Measurements from ENCODE around the gene HLA-DRB5.
"Not testable (repeated sequence)": the region's sequence is repeated elsewhere in the genome, so short reads cannot be mapped to it uniquely, and the experiment has no call there.

Gene HLA-DRB5

GRCh38 chr6:32517654-32518445 is 12.2 kb downstream of the HLA-DRB5 start:
- no peak for DNase-seq (ENCODE audit: low read depth, low spot score)

GRCh38 chr6:32501016-32501415 is 29.1 kb downstream of the HLA-DRB5 start:
- no peak for DNase-seq (ENCODE audit: low read depth, low spot score)

- no peak for DNase-seq (ENCODE audit: low read depth, low spot score)
These were observed 37.7 kb downstream of the HLA-DRB5 start for GRCh38 chr6:32492351-32492750.

GRCh38 chr6:32491700-32492099 is 38.4 kb downstream of the HLA-DRB5 start:
- DNase-seq (ENCODE audit: low read depth, low spot score): no peak

DNA sequence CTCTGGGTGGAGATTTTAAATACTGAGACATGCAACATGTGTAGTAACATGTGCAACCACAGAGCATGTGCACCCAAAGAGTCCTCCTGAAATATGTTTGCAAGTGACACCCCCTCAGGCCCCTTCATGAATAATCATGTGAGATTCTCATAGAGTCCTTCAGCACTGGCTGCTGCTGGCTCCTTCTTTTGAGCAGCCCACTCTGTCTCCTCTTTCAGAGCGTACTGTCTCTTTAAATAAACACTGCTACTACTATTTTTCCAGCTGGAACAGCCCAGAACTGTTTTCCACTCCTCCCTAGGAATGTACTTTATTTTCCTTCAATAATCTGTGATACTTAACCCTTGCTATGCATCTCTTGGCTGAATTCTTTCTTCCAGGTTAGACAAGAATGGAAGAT is 42.0 kb downstream of the HLA-DRB5 start:
- DNase-seq (ENCODE audit: low read depth, low spot score): no peak

DNA sequence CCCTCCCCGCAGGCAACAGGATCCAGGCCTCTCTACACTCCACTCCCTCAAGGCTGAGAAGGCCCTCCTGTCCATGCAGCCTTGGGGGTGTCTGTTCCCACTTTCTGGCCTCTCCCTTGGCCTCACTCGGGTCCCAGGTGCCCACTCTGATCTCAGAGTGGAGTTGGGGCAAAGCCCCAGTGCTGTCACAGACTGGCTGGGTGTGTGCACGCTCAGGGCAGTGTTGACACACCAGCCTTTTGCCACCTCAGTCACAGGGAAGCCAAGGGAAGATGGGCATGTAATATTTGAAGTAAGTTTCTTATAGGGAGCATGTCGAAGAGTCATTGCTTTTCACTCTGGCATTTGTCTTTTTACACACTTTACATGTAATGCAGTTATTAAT is 45.5 kb downstream of the HLA-DRB5 start:
- DNase-seq (ENCODE audit: low read depth, low spot score): no peak

DNA sequence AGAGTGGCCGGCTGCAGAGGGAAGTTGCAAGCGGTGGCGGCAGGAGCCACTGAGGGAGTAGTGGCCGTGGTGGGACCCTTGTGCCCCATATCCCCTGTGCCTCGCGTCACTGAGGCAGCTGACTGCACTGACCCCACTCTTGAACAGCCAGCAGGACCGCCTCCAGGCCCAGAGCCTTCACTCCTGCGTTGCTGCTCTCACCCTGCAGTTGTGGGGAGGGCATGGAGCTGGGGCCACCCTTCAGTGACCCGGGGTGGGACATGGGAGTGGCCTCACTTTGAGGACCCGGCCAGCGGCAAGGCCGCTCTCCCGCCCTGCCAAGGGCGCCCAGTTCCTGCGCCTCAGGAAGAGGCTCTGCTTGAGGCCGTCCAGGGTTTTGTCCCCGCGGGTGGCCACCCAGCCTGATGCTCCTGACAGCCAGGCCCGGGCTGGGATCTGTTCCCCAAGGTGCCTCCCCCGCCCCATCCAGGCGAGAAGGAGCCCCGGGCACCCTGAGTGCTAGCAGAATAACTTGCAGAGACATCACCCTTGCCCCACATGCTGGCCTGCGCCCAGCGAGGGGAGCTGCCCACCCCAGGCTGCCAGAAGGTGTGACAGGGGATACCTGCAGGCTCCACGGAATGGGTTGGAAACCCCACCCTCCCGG is 46.0 kb downstream of the HLA-DRB5 start:
- DNase-seq (ENCODE audit: low read depth, low spot score): no peak

DNA sequence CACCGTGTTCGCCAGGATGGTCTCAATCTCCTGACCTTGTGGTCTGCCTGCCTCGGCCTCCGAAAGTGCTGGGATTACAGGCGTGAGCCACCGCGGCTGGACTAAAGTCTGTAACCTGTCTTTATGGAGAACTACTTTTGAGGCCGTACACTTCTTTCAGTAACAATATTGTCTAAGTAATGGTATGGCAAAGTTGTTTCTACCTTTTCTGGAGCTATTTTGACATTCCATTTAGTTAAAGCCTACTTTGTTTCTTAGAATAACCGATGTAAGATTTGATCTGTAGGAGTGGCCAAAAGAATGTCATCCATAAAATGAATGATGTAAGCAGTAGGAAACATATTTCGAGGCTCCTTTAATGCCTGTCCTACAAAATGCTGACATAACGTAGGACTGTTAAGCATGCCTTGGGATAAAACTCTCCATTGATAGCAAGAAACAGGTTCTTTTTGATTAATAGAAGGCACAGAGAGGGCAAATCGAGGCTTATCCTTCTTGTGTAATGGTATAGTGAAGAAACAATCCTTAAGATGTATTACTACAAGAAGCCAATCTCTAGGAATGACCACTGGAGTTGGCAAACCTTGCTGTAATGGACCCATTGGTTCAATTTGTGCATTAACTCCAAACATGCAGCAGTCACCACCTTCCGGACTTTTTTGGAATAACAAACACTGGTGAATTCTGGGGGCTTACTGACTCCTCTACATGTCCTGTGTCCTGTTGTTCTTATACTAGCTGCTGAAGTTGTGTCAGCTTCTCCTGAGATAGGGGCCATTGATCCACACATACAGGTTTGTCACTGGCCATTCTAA is 54.5 kb downstream of the HLA-DRB5 start:
- no peak for DNase-seq (ENCODE audit: low read depth, low spot score)

DNA sequence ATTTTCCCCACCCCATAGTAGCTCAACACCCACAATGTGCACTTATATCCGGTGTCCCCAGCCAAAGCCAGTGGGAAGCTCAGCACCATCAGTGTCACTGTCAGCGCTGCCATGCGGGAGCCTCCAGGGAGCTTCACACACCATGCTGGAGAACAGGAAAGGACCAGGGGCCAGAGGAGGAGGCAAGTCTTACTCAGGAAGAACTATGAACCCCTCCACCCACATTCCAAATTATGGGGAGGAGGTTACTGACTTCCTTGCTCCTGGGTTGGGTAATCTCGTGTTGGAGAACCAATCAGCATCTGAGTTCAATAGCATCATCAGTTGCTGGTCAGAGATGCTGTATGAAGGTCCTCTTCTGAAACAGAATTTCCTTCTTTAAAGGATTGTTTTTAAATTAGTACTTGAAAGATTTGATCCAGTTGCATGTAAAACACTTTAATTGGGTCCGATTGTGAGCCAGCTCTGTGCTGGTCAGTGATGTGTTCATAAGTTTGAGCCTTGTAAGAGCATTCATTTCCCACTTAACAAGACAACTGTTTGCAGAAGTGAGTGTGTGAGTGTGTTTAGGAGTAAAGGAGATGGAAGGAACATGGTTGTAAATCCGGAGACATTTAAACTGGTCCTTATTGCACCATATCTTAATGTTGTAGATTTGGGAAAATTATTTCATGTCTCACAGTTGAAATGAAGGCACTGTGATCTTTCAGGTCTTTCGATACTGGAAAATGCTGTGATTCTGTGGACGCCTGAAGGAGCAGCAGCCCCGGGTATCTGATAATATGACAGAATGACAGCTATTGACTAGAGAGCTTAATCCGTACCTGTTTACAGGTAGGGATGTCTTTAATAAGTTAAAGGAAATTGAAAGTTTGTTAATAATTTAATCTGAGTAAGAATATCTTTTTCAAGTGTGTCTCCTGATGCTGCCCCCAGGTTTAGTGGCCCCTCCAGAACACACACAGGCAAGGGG is 56.4 kb downstream of the HLA-DRB5 start:
- not testable (repeated sequence) for DNase-seq (ENCODE audit: low read depth, low spot score)

DNA sequence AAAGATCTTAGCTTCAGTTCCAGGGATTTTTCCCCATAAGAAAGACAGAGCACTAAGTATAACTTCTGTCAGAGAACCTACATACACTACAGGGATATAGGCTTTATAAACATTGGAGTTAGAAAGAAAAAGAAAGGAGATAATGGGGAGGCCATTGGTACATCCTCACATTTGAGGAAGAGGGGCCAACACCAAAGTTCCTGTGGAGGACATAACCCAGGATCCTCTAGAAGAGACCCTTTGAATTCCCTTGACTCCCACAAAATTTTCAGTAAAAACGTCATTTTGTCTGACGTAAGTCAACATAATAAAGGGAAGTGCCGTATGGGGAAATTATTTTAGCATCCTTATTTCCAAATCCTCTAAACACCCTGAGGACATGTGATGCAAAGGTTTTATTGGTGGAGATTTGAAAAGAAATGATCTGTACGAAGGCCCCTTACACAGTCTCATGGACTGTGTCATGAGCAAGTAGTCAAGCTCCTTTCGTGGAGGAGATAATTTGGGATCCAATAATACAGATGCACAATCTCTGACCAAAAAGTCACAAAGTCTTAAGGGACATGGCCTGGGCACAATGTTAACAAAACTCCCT is 57.2 kb downstream of the HLA-DRB5 start:
- DNase-seq (ENCODE audit: low read depth, low spot score): no peak

GRCh38 chr6:32467743-32468503 is 62.2 kb downstream of the HLA-DRB5 start:
- not testable (repeated sequence) for DNase-seq (ENCODE audit: low read depth, low spot score)

All from ELF-1 (cell line).